ENCODE results near the gene DHX57.

Gene DHX57

DNA sequence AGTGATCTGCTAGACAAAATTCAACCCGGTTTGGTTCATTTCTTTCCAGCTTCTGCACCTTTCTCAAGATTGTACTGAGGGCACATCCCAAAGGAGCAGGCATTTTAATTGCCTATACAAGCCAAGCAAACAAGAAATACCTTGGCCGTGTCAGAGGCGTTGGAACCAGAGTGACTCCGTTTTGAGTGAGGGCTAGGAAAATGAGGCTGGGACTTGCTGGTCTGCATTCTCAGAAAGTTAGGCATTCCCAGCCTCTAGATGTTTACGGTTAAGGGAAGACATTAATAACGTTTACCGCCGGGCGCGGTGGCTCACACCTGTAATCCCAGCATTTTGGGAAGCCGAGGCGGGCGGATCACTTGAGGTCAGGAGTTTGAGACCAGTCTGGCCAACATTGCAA, 99.2 kb downstream of the DHX57 start:
- TF ChIP-seq TAF1 (IDR thresholded peaks at IDR 0.05; ENCODE audit: low read depth) (no peak), ZBTB7A (IDR thresholded peaks at IDR 0.05; ENCODE audit: low read depth) (no peak), FOXM1 (IDR thresholded peaks at IDR 0.05; ENCODE audit: borderline replicate concordance, low read depth) (no peak), YY1 (IDR thresholded peaks at IDR 0.05; ENCODE audit: low read depth) (no peak), RAD21 (IDR thresholded peaks at IDR 0.05; ENCODE audit: low read depth) (no peak), CREB1 (IDR thresholded peaks at IDR 0.05; ENCODE audit: low read depth) (no peak), TCF12 (IDR thresholded peaks at IDR 0.05; ENCODE audit: low read depth) (no peak), EP300 (IDR thresholded peaks at IDR 0.05; ENCODE audit: borderline replicate concordance) (no peak), CEBPB (IDR thresholded peaks at IDR 0.05) (no peak), NFIC (IDR thresholded peaks at IDR 0.05) (no peak), EGR1 (IDR thresholded peaks at IDR 0.05) (no peak), TEAD4 (IDR thresholded peaks at IDR 0.05) (no peak)
- TF ChIP-seq, protein P1, sequence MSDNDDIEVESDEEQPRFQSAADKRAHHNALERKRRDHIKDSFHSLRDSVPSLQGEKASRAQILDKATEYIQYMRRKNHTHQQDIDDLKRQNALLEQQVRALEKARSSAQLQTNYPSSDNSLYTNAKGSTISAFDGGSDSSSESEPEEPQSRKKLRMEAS (IDR thresholded peaks at IDR 0.05) = no peak
- TF ChIP-seq, protein P2, sequence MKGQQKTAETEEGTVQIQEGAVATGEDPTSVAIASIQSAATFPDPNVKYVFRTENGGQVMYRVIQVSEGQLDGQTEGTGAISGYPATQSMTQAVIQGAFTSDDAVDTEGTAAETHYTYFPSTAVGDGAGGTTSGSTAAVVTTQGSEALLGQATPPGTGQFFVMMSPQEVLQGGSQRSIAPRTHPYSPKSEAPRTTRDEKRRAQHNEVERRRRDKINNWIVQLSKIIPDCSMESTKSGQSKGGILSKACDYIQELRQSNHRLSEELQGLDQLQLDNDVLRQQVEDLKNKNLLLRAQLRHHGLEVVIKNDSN (IDR thresholded peaks at IDR 0.05) = no peak
- TF ChIP-seq, protein P3, sequence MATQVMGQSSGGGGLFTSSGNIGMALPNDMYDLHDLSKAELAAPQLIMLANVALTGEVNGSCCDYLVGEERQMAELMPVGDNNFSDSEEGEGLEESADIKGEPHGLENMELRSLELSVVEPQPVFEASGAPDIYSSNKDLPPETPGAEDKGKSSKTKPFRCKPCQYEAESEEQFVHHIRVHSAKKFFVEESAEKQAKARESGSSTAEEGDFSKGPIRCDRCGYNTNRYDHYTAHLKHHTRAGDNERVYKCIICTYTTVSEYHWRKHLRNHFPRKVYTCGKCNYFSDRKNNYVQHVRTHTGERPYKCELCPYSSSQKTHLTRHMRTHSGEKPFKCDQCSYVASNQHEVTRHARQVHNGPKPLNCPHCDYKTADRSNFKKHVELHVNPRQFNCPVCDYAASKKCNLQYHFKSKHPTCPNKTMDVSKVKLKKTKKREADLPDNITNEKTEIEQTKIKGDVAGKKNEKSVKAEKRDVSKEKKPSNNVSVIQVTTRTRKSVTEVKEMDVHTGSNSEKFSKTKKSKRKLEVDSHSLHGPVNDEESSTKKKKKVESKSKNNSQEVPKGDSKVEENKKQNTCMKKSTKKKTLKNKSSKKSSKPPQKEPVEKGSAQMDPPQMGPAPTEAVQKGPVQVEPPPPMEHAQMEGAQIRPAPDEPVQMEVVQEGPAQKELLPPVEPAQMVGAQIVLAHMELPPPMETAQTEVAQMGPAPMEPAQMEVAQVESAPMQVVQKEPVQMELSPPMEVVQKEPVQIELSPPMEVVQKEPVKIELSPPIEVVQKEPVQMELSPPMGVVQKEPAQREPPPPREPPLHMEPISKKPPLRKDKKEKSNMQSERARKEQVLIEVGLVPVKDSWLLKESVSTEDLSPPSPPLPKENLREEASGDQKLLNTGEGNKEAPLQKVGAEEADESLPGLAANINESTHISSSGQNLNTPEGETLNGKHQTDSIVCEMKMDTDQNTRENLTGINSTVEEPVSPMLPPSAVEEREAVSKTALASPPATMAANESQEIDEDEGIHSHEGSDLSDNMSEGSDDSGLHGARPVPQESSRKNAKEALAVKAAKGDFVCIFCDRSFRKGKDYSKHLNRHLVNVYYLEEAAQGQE (IDR thresholded peaks at IDR 0.05; ENCODE audit: low read depth) = no peak

DNA sequence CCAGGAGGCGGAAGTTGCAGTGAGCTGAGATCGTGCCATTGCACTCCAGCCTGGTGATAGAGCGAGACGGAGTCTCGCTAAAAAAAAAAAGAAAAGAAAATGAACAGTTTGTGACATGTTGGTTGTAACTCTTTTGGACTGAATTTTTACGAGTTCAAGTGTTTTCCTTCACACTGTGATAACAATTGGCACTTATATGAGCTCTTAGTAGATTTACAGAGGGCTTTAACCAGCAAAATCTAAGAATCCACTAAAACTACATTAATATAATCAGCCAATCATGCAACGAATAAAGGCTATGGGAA, 99.9 kb downstream of the DHX57 start:
- TF ChIP-seq TCF12 (IDR thresholded peaks at IDR 0.05; ENCODE audit: low read depth) = no peak
- TF ChIP-seq, protein P3 (IDR thresholded peaks at IDR 0.05; ENCODE audit: low read depth) = no peak
- no peak for TF ChIP-seq TEAD4 (IDR thresholded peaks at IDR 0.05)
- TF ChIP-seq EP300 (IDR thresholded peaks at IDR 0.05; ENCODE audit: borderline replicate concordance) = no peak
- no peak for TF ChIP-seq RAD21 (IDR thresholded peaks at IDR 0.05; ENCODE audit: low read depth)
- no peak for TF ChIP-seq TAF1 (IDR thresholded peaks at IDR 0.05; ENCODE audit: low read depth)
- TF ChIP-seq FOXM1 (IDR thresholded peaks at IDR 0.05; ENCODE audit: borderline replicate concordance, low read depth) = no peak
- TF ChIP-seq YY1 (IDR thresholded peaks at IDR 0.05; ENCODE audit: low read depth) = no peak
- TF ChIP-seq, protein P1 (IDR thresholded peaks at IDR 0.05) = no peak

DNA sequence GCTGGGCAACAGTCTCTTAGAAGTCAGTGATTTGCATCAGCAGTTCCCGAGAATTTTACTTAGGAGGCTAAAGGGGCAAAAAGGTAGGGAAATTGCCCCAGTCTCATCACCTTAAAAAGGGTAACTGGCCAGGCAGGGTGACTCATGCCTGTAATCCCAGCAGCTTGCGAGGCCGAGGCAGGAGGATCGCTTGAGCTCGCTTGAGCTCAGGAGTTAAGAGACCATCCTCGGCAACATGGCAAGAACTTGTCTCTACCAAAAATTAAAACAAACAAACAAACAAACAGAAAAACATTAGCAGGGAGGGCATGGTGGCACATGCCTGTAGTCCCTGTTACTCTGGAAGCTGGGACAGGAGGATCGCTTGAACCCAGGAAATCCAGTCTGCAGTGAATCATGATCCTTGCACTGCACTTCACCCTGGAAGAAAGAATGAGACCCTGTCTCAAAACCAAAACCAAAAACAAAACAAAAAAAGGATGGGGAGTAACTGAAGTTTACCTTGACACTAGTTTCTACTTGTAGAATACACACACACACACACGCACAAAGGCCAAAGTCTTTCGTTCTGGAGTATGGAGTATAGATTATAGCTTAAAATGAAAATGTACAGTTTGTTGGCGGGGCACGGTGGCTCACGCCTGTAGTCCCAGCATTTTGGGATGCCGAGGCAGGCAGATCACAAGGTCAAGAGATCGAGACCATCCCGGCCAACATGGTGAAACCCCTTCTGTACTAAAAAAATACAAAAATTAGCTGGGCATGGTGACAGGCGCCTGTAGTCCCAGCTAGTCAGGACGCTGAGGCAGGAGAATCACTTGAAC, 100.4 kb downstream of the DHX57 start:
- TF ChIP-seq TAF1 (IDR thresholded peaks at IDR 0.05; ENCODE audit: low read depth) (no peak), CREB1 (IDR thresholded peaks at IDR 0.05; ENCODE audit: low read depth) (no peak), TCF12 (IDR thresholded peaks at IDR 0.05; ENCODE audit: low read depth) (no peak), YY1 (IDR thresholded peaks at IDR 0.05; ENCODE audit: low read depth) (no peak), FOXM1 (IDR thresholded peaks at IDR 0.05; ENCODE audit: borderline replicate concordance, low read depth) (no peak), EP300 (IDR thresholded peaks at IDR 0.05; ENCODE audit: borderline replicate concordance) (no peak), CEBPB (IDR thresholded peaks at IDR 0.05) (no peak)
- TF ChIP-seq, protein P2 (IDR thresholded peaks at IDR 0.05) = no peak

DNA sequence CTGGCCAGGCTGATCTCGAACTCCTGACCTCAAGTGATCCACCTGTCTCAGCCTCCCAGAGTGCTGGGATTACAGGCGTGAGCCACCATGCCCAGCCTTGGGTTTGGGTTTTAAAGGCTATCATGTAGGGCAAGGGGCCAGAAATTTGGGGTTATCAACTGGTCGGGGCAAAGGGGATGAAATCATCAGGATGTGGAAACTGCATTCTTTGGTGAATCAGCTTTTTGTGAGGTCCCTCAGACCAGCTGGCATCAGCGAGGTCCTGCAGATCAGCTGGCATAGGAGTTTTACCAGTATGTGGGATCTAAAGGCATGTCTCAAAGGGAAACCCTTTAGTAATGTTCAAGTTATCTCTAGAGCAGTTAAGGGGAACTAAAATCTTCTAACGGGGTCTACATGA, 104.1 kb downstream of the DHX57 start:
- TF ChIP-seq YY1 (IDR thresholded peaks at IDR 0.05; ENCODE audit: low read depth) (no peak), CEBPB (IDR thresholded peaks at IDR 0.05) (no peak), TAF1 (IDR thresholded peaks at IDR 0.05; ENCODE audit: low read depth) (no peak), EGR1 (IDR thresholded peaks at IDR 0.05) (no peak), TCF12 (IDR thresholded peaks at IDR 0.05; ENCODE audit: low read depth) (no peak)

DNA sequence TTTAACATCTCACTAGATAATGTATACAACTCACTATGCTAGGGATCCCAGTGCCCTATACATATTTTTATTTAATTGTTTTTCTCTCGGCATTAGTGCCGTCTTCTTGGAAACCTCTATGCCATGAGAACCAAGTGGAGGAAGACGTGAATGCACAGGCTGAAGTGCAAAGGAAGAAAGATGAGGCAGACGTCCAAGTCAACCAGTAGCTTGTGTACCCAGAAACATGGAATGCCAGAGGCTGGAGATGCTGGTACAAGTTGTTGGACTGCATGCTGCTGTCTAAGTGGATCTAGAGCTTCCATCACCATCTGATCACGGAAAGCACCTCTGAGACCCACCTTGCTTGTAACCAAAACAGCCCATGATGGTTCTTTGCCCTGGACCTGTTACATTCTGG, 110.2 kb downstream of the DHX57 start:
- TF ChIP-seq ZBTB7A (IDR thresholded peaks at IDR 0.05; ENCODE audit: low read depth) (no peak), FOXM1 (IDR thresholded peaks at IDR 0.05; ENCODE audit: borderline replicate concordance, low read depth) (no peak), CREB1 (IDR thresholded peaks at IDR 0.05; ENCODE audit: low read depth) (no peak), EGR1 (IDR thresholded peaks at IDR 0.05) (no peak), EP300 (IDR thresholded peaks at IDR 0.05; ENCODE audit: borderline replicate concordance) (no peak), CEBPB (IDR thresholded peaks at IDR 0.05) (no peak), NFIC (IDR thresholded peaks at IDR 0.05) (no peak), TCF12 (IDR thresholded peaks at IDR 0.05; ENCODE audit: low read depth) (no peak), TAF1 (IDR thresholded peaks at IDR 0.05; ENCODE audit: low read depth) (no peak), RAD21 (IDR thresholded peaks at IDR 0.05; ENCODE audit: low read depth) (no peak), YY1 (IDR thresholded peaks at IDR 0.05; ENCODE audit: low read depth) (no peak), TEAD4 (IDR thresholded peaks at IDR 0.05) (no peak)
- TF ChIP-seq, protein P2 (IDR thresholded peaks at IDR 0.05) = no peak
- TF ChIP-seq, protein P3 (IDR thresholded peaks at IDR 0.05; ENCODE audit: low read depth) = no peak
- TF ChIP-seq, protein P1 (IDR thresholded peaks at IDR 0.05) = no peak
